Muscle of back (tissue), 11 donors: ENCODE data around the gene OR52E6. TPM values are rescaled to one million over a fixed set of nuclear protein-coding genes. Genes with fewer than 3 reads are reported as not detected.

ENCODE experiments used
- DNase-seq, 3 donors: peaks; one replicate each; pipeline versions ENCODE4 v3.0.0 to v3.0.0-alpha.2; 2013
- polyA plus RNA-seq, 10 donors: library from polyadenylated mRNA; unstranded; fragments of 120-200 nt; gene quantifications; one replicate each; pipeline ENCODE4 v1.2.1, GENCODE V29; 2013; ENCODE audit not compliant: insufficient read length in 10 of 10

Gene OR52E6
- polyA plus RNA-seq, 10 donors: not detected

DNA sequence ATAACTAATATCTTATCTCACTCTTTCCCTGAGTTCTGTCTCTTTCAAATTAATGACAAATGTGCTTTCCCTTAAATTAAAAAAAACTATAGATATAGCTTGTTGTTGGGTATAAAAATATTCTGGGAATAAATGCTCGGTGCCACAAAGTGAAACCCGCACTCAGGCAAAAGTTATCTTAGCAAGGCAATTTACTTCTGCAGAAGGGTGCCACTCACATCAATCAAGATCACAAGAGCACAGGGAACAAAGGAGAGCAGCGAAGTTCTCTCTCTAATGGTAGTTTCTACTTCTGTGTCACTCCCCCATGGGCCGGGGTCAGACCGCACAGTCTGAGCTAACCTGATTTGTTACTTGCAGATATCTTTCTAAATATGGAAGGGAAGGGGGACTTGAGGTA lies 37.7 kb downstream of the OR52E6 start:
- no peak for DNase-seq

GRCh38 chr11:5796541-5796940 lies 45.2 kb downstream of the OR52E6 start:
- no peak for DNase-seq

DNA sequence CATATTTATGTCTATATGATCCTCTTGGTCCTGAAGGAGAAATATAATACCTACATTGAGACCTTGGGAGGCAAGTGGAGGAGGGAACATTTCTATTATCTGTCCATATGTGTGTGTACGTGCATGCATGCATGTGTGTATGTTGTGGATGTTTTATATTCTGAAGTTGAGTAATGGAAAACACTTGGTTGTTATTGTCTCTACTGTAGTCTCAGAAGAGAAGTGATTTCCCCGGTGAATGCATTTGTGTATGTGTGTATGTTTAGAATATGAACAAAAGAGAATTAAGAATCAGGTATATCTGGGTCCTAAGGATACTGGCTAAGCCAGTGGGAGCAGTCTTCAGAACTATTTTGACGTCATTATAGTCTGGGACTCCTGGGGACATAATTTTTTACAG lies 50.5 kb downstream of the OR52E6 start, which contains the start of gene OR52N1:
TSS of gene OR52N1 (minus strand) at position 101 of the 400 bp plus-strand sequence. CDS start 2,449 bp downstream, outside the sequence.
- DNase-seq: no peak

Other genes starting within 250 kb of the OR52E6 start
- gene TRIM6, start 245.3 kb downstream of the OR52E6 start, polyA plus RNA-seq: 1 to 10 TPM; 1.0 to 2.3 (median 1.6) TPM
- 1 to 10 TPM; 3.9 to 6.8 (median 4.7) TPM for gene TRIM34, start 216.9 kb downstream of the OR52E6 start, polyA plus RNA-seq
- 10 to 100 TPM in 9 of 10 donors, 1 to 10 TPM in 1; 9.9 to 17.8 (median 13.6) TPM for gene TRIM5, start 156.8 kb downstream of the OR52E6 start, polyA plus RNA-seq
- gene TRIM22, start 152.1 kb downstream of the OR52E6 start, polyA plus RNA-seq: 10 to 100 TPM in 6 of 10 donors, 1 to 10 TPM in 4; 4.5 to 16.0 (median 10.6) TPM
- not detected for gene OR56B1, start 105.4 kb downstream of the OR52E6 start, polyA plus RNA-seq
- gene OR52N4, start 87.7 kb downstream of the OR52E6 start, polyA plus RNA-seq: under 1 TPM in 1 of 10 donors, not detected in 9; 0.18 TPM
- gene OR52N5, start 58.5 kb downstream of the OR52E6 start, polyA plus RNA-seq: not detected
- not detected for gene OR52N1, start 50.6 kb downstream of the OR52E6 start, polyA plus RNA-seq
- gene OR52N2, start 33.0 kb downstream of the OR52E6 start, polyA plus RNA-seq: not detected
- not detected for gene OR52E8, start 15.8 kb upstream of the OR52E6 start, polyA plus RNA-seq
- not detected for gene OR52E4, start 38.7 kb upstream of the OR52E6 start, polyA plus RNA-seq
- not detected for gene OR52E5, start 51.3 kb upstream of the OR52E6 start, polyA plus RNA-seq
- not detected for gene OR56A3, start 100.4 kb upstream of the OR52E6 start, polyA plus RNA-seq
- not detected for gene OR56A5, start 126.6 kb upstream of the OR52E6 start, polyA plus RNA-seq
- gene OR52L1, start 145.1 kb upstream of the OR52E6 start, polyA plus RNA-seq: not detected
- not detected for gene OR56A4, start 165.0 kb upstream of the OR52E6 start, polyA plus RNA-seq
- gene OR56A1, start 188.9 kb upstream of the OR52E6 start, polyA plus RNA-seq: not detected